Tibial artery (tissue), 4 donors: Measurements from ENCODE around the gene DMRT2.

Experiments
- DNase-seq, 2 donors: peaks; one replicate each; pipeline ENCODE4 v3.0.0-alpha.2; 2019
- H3K27ac ChIP-seq, 2 donors: fragments of 200-600 bp; sonication (generic) in 1 of 2; 1 replicate in 1 of 2; 2 replicates in 1 of 2; pipeline ENCODE4 v1.5.1; 2018 to 2019; ENCODE audit warnings: mild to moderate bottlenecking in 1 of 2
- H3K27me3 ChIP-seq, 2 donors: fragments of 200-600 bp; sonication (generic) in 1 of 2; one replicate each; pipeline versions ENCODE4 v1.5.1 to v1.6.0; 2016 to 2019
- H3K36me3 ChIP-seq, 3 donors: fragments of 200-600 bp; sonication (generic) in 2 of 3; one replicate each; pipeline ENCODE4 v1.5.1; 2016 to 2019; ENCODE audit warnings: mild to moderate bottlenecking in 2 of 3
- H3K4me1 ChIP-seq, 4 donors: fragments of 200-600 bp; sonication (generic) in 2 of 4; 1 replicate in 3 of 4; 2 replicates in 1 of 4; pipeline ENCODE4 v1.5.1; 2016 to 2019
- H3K4me3 ChIP-seq, 2 donors: fragments of 200-600 bp; sonication (generic) in 1 of 2; 1 replicate in 1 of 2; 2 replicates in 1 of 2; pipeline ENCODE4 v1.5.1; 2018 to 2019; ENCODE audit warnings: mild to moderate bottlenecking in 2 of 2
- H3K9me3 ChIP-seq, 3 donors: fragments of 200-600 bp; sonication (generic) in 1 of 3; one replicate each; pipeline ENCODE4 v1.5.1; 2016 to 2019
- intact Hi-C: fragments of 100-400 bp; cut with DNase I; formaldehyde crosslinking; loops from one replicate; pipeline ENCODE4 v1.15.0; 2023; ENCODE audit warnings: low total_unique reads
- TF ChIP-seq, protein P1 (sequence below), 2 experiments: fragments of 200-600 bp in 1 of 2; fragments of 450-650 bp in 1 of 2; IDR thresholded peaks; one replicate each; pipeline ENCODE4 v1.5.1; 2017 to 2019; ENCODE audit warnings: antibody characterized with exemption in 2 of 2, mild to moderate bottlenecking in 1 of 2, moderate library complexity in 1 of 2

The DMRT2 gene

GRCh38 chr9:1055166-1055565, 5.0 kb downstream of the DMRT2 start:
- Histone ChIP-seq H3K4me1 (peaks cover 0 to 27% (median 24%) of the 10 kb centered on the region in 4 donors), H3K27ac (no peak overlapping the region), H3K36me3 (no peaks in the 10 kb centered on the region), H3K9me3 (no peaks in the 10 kb centered on the region), H3K27me3 (peaks cover 0 to 58% of the 10 kb centered on the region in 2 donors), H3K4me3 (no peak overlapping the region)
- no peak for DNase-seq
- TF ChIP-seq, protein P1, sequence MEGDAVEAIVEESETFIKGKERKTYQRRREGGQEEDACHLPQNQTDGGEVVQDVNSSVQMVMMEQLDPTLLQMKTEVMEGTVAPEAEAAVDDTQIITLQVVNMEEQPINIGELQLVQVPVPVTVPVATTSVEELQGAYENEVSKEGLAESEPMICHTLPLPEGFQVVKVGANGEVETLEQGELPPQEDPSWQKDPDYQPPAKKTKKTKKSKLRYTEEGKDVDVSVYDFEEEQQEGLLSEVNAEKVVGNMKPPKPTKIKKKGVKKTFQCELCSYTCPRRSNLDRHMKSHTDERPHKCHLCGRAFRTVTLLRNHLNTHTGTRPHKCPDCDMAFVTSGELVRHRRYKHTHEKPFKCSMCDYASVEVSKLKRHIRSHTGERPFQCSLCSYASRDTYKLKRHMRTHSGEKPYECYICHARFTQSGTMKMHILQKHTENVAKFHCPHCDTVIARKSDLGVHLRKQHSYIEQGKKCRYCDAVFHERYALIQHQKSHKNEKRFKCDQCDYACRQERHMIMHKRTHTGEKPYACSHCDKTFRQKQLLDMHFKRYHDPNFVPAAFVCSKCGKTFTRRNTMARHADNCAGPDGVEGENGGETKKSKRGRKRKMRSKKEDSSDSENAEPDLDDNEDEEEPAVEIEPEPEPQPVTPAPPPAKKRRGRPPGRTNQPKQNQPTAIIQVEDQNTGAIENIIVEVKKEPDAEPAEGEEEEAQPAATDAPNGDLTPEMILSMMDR (IDR thresholded peaks at IDR 0.05): no peak
- intact Hi-C loops: no loop called here

GRCh38 chr9:1057910-1058309, 7.8 kb downstream of the DMRT2 start:
- H3K27me3 ChIP-seq: peaks cover 0 to 31% of the 10 kb centered on the region in 2 donors
- no peak overlapping the region for H3K27ac ChIP-seq
- H3K36me3 ChIP-seq: no peaks in the 10 kb centered on the region
- peaks cover 0 to 2% (median 2%) of the 10 kb centered on the region in 4 donors for H3K4me1 ChIP-seq
- DNase-seq: no peak
- intact Hi-C loops: no loop called here
- no peaks in the 10 kb centered on the region for H3K9me3 ChIP-seq
- no peak overlapping the region for H3K4me3 ChIP-seq
- TF ChIP-seq, protein P1 (IDR thresholded peaks at IDR 0.05): no peak

- DNase-seq: no peak
- Histone ChIP-seq H3K36me3 (no peaks in the 10 kb centered on the region), H3K9me3 (no peaks in the 10 kb centered on the region), H3K27me3 (peaks cover 0 to 21% of the 10 kb centered on the region in 2 donors), H3K4me1 (no peaks in the 10 kb centered on the region), H3K27ac (no peak overlapping the region), H3K4me3 (no peak overlapping the region)
- TF ChIP-seq, protein P1 (IDR thresholded peaks at IDR 0.05): no peak
- intact Hi-C loops: no loop called here
Observed at GRCh38 chr9:1058826-1059487, 8.8 kb downstream of the DMRT2 start.

- no peaks in the 10 kb centered on the region for H3K36me3 ChIP-seq
- no peak for DNase-seq
- TF ChIP-seq, protein P1 (IDR thresholded peaks at IDR 0.05): no peak
- intact Hi-C loops: no loop called here
- no peaks in the 10 kb centered on the region for H3K27me3 ChIP-seq
- no peaks in the 10 kb centered on the region for H3K9me3 ChIP-seq
- H3K4me1 ChIP-seq: no peaks in the 10 kb centered on the region
- H3K4me3 ChIP-seq: no peak overlapping the region
- H3K27ac ChIP-seq: no peak overlapping the region
Observed at GRCh38 chr9:1065130-1065529, 15.0 kb downstream of the DMRT2 start.

DNA sequence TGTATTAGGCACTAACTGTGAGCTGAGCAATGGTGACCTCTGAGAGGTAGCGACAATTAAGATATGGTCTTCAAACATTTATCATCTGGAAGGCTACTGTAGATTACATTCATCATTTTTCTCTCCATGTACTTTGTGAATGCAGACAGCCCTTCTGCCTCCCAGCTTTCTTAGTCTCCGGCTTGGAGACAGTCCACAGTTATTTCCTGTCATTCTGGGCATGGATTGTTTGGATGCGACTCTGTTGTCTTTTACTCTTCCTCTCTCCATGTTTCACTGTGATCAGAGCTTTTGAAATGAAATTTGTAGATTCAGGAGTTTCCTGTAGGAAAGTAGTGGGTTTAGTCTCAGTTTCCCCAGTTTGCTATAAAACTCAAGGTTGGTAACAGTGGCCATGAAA, 20.5 kb downstream of the DMRT2 start:
- H3K27me3 ChIP-seq: no peaks in the 10 kb centered on the region
- no peak for DNase-seq
- H3K9me3 ChIP-seq: no peaks in the 10 kb centered on the region
- no peaks in the 10 kb centered on the region for H3K36me3 ChIP-seq
- H3K27ac ChIP-seq: no peak overlapping the region
- no peak overlapping the region for H3K4me3 ChIP-seq
- H3K4me1 ChIP-seq: no peaks in the 10 kb centered on the region
- TF ChIP-seq, protein P1 (IDR thresholded peaks at IDR 0.05): no peak
- intact Hi-C loops: no loop called here

DNA sequence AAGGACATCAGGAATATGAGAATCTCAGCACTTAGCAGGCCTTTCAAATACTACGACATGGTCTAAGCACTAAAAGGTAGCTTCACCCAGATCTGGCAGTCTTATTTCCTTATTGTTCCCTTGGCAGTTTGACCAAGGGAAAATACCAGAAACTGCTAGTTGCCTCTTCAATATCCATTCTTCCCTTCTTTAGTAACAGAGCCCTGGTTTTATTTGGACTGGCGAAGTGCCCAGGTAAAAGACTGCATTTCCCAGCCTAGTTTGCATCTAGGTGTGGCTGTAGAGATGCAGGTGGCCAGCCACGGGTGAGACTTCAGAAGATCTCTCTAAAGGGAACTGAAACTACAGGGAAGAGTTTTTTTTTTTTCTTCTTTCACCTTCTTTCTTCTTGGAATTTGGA, 21.6 kb downstream of the DMRT2 start:
- H3K36me3 ChIP-seq: no peaks in the 10 kb centered on the region
- H3K27ac ChIP-seq: no peak overlapping the region
- no peak overlapping the region for H3K4me3 ChIP-seq
- H3K27me3 ChIP-seq: no peaks in the 10 kb centered on the region
- TF ChIP-seq, protein P1 (IDR thresholded peaks at IDR 0.05): no peak
- H3K9me3 ChIP-seq: no peaks in the 10 kb centered on the region
- no peak for DNase-seq
- intact Hi-C loops: no loop called here
- H3K4me1 ChIP-seq: no peaks in the 10 kb centered on the region
